HEK293 (cell line): Measurements from ENCODE around the gene MAPKAPK3.
A peak's percentile ranks its signal among the peaks of the same experiment; 100 is the strongest.

Experiments used
- CTCF ChIA-PET: fragments of 350-600 bp; formaldehyde crosslinking; extraction: SDS; loops from one replicate; lab custom pipeline; 2021; ENCODE audit warnings: antibody characterized with exemption; lab: Yijun Ruan, JAX
- POLR2A ChIA-PET: fragments of 300-600 bp; formaldehyde crosslinking; extraction: SDS; loops from one replicate; lab custom pipeline; 2020; ENCODE audit warnings: antibody characterized with exemption, inconsistent platforms; lab: Yijun Ruan, JAX
- H3K27ac ChIP-seq: fragments of 200-500 bp; sonication (Bioruptor generic); 2 replicates; pipeline ENCODE4 v1.5.1; 2014; ENCODE audit warnings: low read depth, low read length, control low read depth, inconsistent platforms; ENCODE audit errors: extremely low read depth
- H3K36me3 ChIP-seq, 2 experiments: fragments of 200-500 bp in 1 of 2; sonication (Bioruptor generic) in 1 of 2; 1 replicate in 1 of 2; 2 replicates in 1 of 2; pipeline ENCODE4 v1.5.1; 2014 to 2017; ENCODE audit warnings: inconsistent platforms in 2 of 2, low read length in 2 of 2; ENCODE audit not compliant: control insufficient read depth in 2 of 2, insufficient read depth in 1 of 2
- H3K4me1 ChIP-seq: fragments of 200-500 bp; sonication (Bioruptor generic); 2 replicates; pipeline ENCODE4 v1.5.1; 2014; ENCODE audit warnings: mild to moderate bottlenecking, low read length, inconsistent platforms; ENCODE audit not compliant: control insufficient read depth, insufficient read depth
- H3K4me3 ChIP-seq: 2 replicates; pipeline ENCODE4 v1.5.1; 2011; ENCODE audit warnings: low read depth, mild to moderate bottlenecking, control low read depth, low read length, moderate library complexity
- H3K9me3 ChIP-seq: fragments of 200-500 bp; sonication (Bioruptor generic); 2 replicates; pipeline ENCODE4 v1.5.1; 2014; ENCODE audit warnings: low read depth, low read length, inconsistent platforms; ENCODE audit not compliant: control insufficient read depth, insufficient read depth
- GFI1B ChIP-seq: fragments of 450-650 bp; formaldehyde crosslinking; IDR thresholded peaks from 2 replicates; pipeline ENCODE4 v1.5.1; 2016; ENCODE audit warnings: missing biosample characterization, missing genetic modification characterization
- GLIS1 ChIP-seq: fragments of 450-650 bp; formaldehyde crosslinking; IDR thresholded peaks from 2 replicates; pipeline ENCODE4 v1.5.1; 2016; ENCODE audit warnings: missing biosample characterization, missing genetic modification characterization
- GLIS2 ChIP-seq: fragments of 450-650 bp; formaldehyde crosslinking; IDR thresholded peaks from 2 replicates; pipeline ENCODE4 v1.5.1; 2016; ENCODE audit warnings: missing biosample characterization, missing genetic modification characterization
- KLF1 ChIP-seq: fragments of 450-650 bp; formaldehyde crosslinking; IDR thresholded peaks from 2 replicates; pipeline ENCODE4 v1.5.1; 2016; ENCODE audit warnings: missing biosample characterization, missing genetic modification characterization
- MYNN ChIP-seq: fragments of 450-650 bp; formaldehyde crosslinking; IDR thresholded peaks from 2 replicates; pipeline ENCODE4 v1.5.1; 2016; ENCODE audit warnings: missing biosample characterization, missing genetic modification characterization, borderline replicate concordance
- OSR2 ChIP-seq: fragments of 450-650 bp; formaldehyde crosslinking; IDR thresholded peaks from 2 replicates; pipeline ENCODE4 v1.5.1; 2016; ENCODE audit warnings: missing biosample characterization, missing genetic modification characterization
- SP7 ChIP-seq: fragments of 450-650 bp; formaldehyde crosslinking; IDR thresholded peaks from 2 replicates; pipeline ENCODE4 v1.5.1; 2016; ENCODE audit warnings: missing biosample characterization, missing genetic modification characterization
- TRIM28 ChIP-seq: IDR thresholded peaks from 2 replicates; pipeline ENCODE4 v1.6.1; 2011; ENCODE audit warnings: low read length, control low read depth, borderline replicate concordance
- TSHZ1 ChIP-seq: fragments of 450-650 bp; formaldehyde crosslinking; IDR thresholded peaks from 2 replicates; pipeline ENCODE4 v1.5.1; 2016; ENCODE audit warnings: missing biosample characterization, missing genetic modification characterization, borderline replicate concordance
- ZBTB1 ChIP-seq: fragments of 450-650 bp; formaldehyde crosslinking; IDR thresholded peaks from 2 replicates; pipeline ENCODE4 v1.5.1; 2016; ENCODE audit warnings: missing biosample characterization, missing genetic modification characterization
- ZBTB11 ChIP-seq: fragments of 450-650 bp; formaldehyde crosslinking; conservative IDR thresholded peaks from 2 replicates; pipeline ENCODE4 v1.5.1; 2016; ENCODE audit warnings: low read depth, missing biosample characterization, missing genetic modification characterization
- ZBTB17 ChIP-seq: fragments of 450-650 bp; formaldehyde crosslinking; IDR thresholded peaks from 2 replicates; pipeline ENCODE4 v1.5.1; 2016; ENCODE audit warnings: missing biosample characterization, missing genetic modification characterization
- ZBTB26 ChIP-seq: fragments of 450-650 bp; formaldehyde crosslinking; optimal IDR thresholded peaks from 2 replicates; pipeline ENCODE3; 2016; ENCODE audit warnings: missing biosample characterization, mild to moderate bottlenecking, missing genetic modification characterization
- ZNF112 ChIP-seq: fragments of 450-650 bp; formaldehyde crosslinking; IDR thresholded peaks from 2 replicates; pipeline ENCODE4 v1.5.0; 2017; ENCODE audit warnings: missing biosample characterization, missing genetic modification characterization
- ZNF114 ChIP-seq: fragments of 450-650 bp; formaldehyde crosslinking; IDR thresholded peaks from 2 replicates; pipeline ENCODE4 v1.5.0; 2017; ENCODE audit warnings: missing biosample characterization, missing genetic modification characterization
- ZNF184 ChIP-seq: fragments of 450-650 bp; IDR thresholded peaks from 2 replicates; pipeline ENCODE4 v1.5.1; 2018; ENCODE audit warnings: missing biosample characterization, mild to moderate bottlenecking, missing genetic modification characterization
- ZNF221 ChIP-seq: fragments of 450-650 bp; formaldehyde crosslinking; IDR thresholded peaks from 2 replicates; pipeline ENCODE4 v1.5.1; 2017; ENCODE audit warnings: missing biosample characterization, missing genetic modification characterization, borderline replicate concordance
- ZNF223 ChIP-seq: fragments of 450-650 bp; formaldehyde crosslinking; IDR thresholded peaks from 2 replicates; pipeline ENCODE4 v1.5.1; 2016; ENCODE audit warnings: missing biosample characterization, missing genetic modification characterization
- ZNF623 ChIP-seq: fragments of 450-650 bp; formaldehyde crosslinking; IDR thresholded peaks from 2 replicates; pipeline ENCODE4 v1.5.1; 2016; ENCODE audit warnings: missing biosample characterization, missing genetic modification characterization
- ZNF830 ChIP-seq: fragments of 450-650 bp; IDR thresholded peaks from 2 replicates; pipeline ENCODE4 v1.5.0; 2018; ENCODE audit warnings: missing biosample characterization, missing genetic modification characterization, low read depth, mild to moderate bottlenecking, moderate library complexity
- ZSCAN18 ChIP-seq: fragments of 450-650 bp; formaldehyde crosslinking; IDR thresholded peaks from 2 replicates; pipeline ENCODE4 v1.5.1; 2016; ENCODE audit warnings: missing biosample characterization, missing genetic modification characterization
- TF ChIP-seq, protein P1 (sequence below): fragments of 450-650 bp; formaldehyde crosslinking; IDR thresholded peaks from 2 replicates; pipeline ENCODE4 v1.5.1; 2016; ENCODE audit warnings: missing biosample characterization, missing genetic modification characterization
- TF ChIP-seq, protein P2 (sequence below): fragments of 450-650 bp; formaldehyde crosslinking; IDR thresholded peaks from 2 replicates; pipeline ENCODE4 v1.5.1; 2017; ENCODE audit warnings: missing biosample characterization, missing genetic modification characterization
- TF ChIP-seq, protein P3 (sequence below): fragments of 450-650 bp; formaldehyde crosslinking; IDR thresholded peaks from 2 replicates; pipeline ENCODE4 v1.5.1; 2016; ENCODE audit warnings: missing biosample characterization, missing genetic modification characterization

Gene MAPKAPK3

DNA sequence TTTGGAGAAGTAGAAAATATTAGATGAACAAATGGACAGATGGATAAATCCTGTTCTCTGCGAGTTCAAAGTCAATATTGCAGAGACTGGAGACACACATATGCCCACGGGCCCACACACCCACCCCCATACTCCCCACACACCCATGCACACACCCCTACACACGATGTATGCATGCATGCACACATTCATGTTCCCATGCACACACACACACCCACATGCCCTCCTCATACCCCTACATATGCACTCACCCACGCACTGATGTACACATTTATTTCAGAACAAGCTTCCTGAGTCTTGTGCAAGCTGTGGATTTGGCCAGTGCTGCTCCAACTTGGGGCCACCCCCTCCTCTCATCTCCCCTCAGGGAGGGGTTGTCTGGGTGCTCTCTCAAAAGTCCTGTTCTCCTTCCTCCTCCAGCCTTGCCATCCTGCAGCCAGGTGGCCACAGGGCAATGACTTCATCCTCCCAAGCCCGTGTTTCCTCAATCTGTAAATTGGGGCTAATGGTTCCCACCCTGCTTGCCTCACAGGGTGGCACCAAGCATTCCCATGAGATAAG lies 16.4 kb downstream of the MAPKAPK3 start (continued):
- TF ChIP-seq, protein P1, sequence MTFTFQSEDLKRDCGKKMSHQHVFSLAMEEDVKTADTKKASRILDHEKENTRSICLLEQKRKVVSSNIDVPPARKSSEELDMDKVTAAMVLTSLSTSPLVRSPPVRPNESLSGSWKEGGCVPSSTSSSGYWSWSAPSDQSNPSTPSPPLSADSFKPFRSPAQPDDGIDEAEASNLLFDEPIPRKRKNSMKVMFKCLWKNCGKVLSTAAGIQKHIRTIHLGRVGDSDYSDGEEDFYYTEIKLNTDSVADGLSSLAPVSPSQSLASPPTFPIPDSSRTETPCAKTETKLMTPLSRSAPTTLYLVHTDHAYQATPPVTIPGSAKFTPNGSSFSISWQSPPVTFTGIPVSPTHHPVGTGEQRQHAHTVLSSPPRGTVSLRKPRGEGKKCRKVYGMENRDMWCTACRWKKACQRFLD = no peak
- no peak for TF ChIP-seq ZNF112 (tag by site-specific recombination)
- peak; percentile 16; the same call in 1 of the 2 replicates for TF ChIP-seq KLF1
- TF ChIP-seq OSR2 (tag by site-specific recombination) = no peak
- TF ChIP-seq, protein P2, sequence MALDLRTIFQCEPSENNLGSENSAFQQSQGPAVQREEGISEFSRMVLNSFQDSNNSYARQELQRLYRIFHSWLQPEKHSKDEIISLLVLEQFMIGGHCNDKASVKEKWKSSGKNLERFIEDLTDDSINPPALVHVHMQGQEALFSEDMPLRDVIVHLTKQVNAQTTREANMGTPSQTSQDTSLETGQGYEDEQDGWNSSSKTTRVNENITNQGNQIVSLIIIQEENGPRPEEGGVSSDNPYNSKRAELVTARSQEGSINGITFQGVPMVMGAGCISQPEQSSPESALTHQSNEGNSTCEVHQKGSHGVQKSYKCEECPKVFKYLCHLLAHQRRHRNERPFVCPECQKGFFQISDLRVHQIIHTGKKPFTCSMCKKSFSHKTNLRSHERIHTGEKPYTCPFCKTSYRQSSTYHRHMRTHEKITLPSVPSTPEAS (tag by site-specific recombination) = no peak
- TF ChIP-seq GFI1B = no peak
- TF ChIP-seq ZBTB17 (tag by site-specific recombination) = no peak
- 0 out of 2 replicates have a peak, but pooled peaks have one; percentile 11 for TF ChIP-seq GLIS1 (tag by site-specific recombination)
- TF ChIP-seq ZNF830 (tag by site-specific recombination) = no peak
- TF ChIP-seq, protein P3, sequence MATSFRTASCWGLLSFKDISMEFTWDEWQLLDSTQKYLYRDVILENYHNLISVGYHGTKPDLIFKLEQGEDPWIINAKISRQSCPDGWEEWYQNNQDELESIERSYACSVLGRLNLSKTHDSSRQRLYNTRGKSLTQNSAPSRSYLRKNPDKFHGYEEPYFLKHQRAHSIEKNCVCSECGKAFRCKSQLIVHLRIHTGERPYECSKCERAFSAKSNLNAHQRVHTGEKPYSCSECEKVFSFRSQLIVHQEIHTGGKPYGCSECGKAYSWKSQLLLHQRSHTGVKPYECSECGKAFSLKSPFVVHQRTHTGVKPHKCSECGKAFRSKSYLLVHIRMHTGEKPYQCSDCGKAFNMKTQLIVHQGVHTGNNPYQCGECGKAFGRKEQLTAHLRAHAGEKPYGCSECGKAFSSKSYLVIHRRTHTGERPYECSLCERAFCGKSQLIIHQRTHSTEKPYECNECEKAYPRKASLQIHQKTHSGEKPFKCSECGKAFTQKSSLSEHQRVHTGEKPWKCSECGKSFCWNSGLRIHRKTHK (tag by site-specific recombination) = no peak
- TF ChIP-seq ZNF223 (tag by site-specific recombination) = no peak
- no peak for TF ChIP-seq ZBTB1 (tag by site-specific recombination)
- no peak for TF ChIP-seq TRIM28
- TF ChIP-seq ZNF623 = peak; percentile 59
- TF ChIP-seq ZNF114 (tag by site-specific recombination) = no peak
- no peak for TF ChIP-seq GLIS2 (tag by site-specific recombination)

DNA sequence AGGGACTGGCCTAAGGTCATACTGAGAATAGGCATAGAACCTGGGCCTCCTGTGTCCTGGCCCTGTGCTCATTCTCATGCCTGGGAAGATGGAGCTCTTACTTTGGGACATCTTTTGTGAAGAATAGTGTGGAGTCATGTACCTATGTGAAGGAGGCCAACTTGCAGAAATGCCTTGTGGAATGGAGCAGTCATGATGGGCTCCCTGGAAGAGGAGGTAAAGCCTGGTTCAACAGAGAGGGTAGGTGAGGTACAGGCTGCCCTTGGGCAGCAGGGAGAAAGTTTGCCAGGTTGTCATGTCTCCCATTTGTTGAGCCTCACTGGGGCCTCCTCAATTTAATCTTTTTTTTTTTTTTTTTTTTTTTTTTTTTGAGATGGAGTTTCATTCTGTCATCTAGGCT lies 18.1 kb downstream of the MAPKAPK3 start:
- Histone ChIP-seq H3K4me1 (peaks cover 2% of the 10 kb centered on the region), H3K27ac (no peak overlapping the region), H3K36me3 (no peaks in the 10 kb centered on the region), H3K4me3 (no peak overlapping the region), H3K9me3 (no peaks in the 10 kb centered on the region)
- ChIA-PET CTCF (no interaction called here), POLR2A (no interaction called here)
- no peak for TF ChIP-seq ZBTB26
- no peak for TF ChIP-seq ZBTB11 (tag by site-specific recombination)
- no peak for TF ChIP-seq ZNF184 (tag by site-specific recombination)
- TF ChIP-seq ZNF112 (tag by site-specific recombination) = no peak
- TF ChIP-seq ZNF221 (tag by site-specific recombination) = no peak
- TF ChIP-seq ZSCAN18 (tag by site-specific recombination) = no peak
- TF ChIP-seq SP7 (tag by site-specific recombination) = no peak
- TF ChIP-seq MYNN = no peak
- TF ChIP-seq TSHZ1 (tag by site-specific recombination) = no peak
